ENCODE measurements around the gene MISFA. TPM values are rescaled to one million over a fixed set of nuclear protein-coding genes. Genes with fewer than 3 reads are reported as not detected.

Gene MISFA
- total RNA-seq, 1 experiment from 2014 or later: 7.9 TPM

DNA sequence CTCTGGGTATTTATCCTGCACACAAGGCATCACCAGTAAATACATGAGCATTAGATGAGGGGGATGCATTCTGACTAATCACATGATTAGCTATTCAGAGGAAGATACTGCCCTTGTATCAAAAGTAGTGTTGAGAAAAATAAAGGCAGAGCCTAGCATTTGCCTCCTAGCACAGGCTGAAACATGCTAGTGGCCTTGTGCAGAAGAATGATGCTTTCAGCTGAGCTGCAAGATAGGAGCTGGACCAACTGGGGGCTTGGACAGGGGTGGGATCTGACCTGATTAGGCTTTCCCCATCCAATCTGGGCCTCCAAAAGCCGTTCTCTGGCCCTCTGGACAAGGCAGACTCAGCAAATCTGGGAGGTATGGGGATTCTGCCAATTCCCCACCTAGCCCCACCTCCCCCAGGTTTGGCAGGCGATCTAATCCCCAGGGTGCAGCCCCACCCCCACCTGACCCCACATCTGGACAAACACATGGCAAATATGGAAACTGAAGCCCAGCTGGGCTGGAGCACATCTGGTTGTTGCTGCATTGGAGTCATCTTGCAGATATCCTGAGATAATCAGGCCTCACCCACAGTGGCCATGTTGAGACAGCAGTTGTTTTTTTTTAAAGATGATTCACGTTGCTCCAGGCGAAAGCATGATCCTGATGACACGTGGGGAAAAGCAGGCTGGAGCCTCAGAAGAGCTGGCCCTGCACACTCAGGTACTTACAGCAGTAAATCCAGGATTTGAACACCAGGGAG, 4.4 kb upstream of the MISFA start:
- ChIA-PET CTCF (interaction anchor here (0.6 kb wide), 1 partner anchor 996 kb away, joined by 3 read pairs; no protein-coding TSS in a partner anchor), POLR2A (ENCODE audit: unreplicated experiment) (interaction anchor here (0.6 kb wide), 1 partner anchor 378 kb away, joined by 8 read pairs; no protein-coding TSS in a partner anchor)
- intact Hi-C loops (cut with micrococcal nuclease; ENCODE audit: unreplicated experiment): no loop called here
- Histone ChIP-seq H3K79me2 (ENCODE audit: low read depth) (peaks cover 22% of the 10 kb centered on the region), H3K27ac (no peak overlapping the region), H3K27me3 (ENCODE audit: insufficient read depth, low read depth) (no peaks in the 10 kb centered on the region), H3K36me3 (ENCODE audit: low read depth) (no peaks in the 10 kb centered on the region), H3K9me3 (ENCODE audit: insufficient read depth, low read depth) (no peaks in the 10 kb centered on the region), H4K20me1 (ENCODE audit: insufficient read depth) (0 out of 2 replicates have a peak, but pooled peaks cover 3% of the 10 kb centered on the region), H3K4me1 (replicated peaks; ENCODE audit: insufficient read depth) (peaks cover 8% of the 10 kb centered on the region), H3K4me2 (no peak overlapping the region), H3F3A (ENCODE audit: insufficient read depth, low read depth) (no peaks in the 10 kb centered on the region), H3K4me3 (no peak overlapping the region), H2AFZ (no peak overlapping the region), H3K9me2 (ENCODE audit: insufficient read depth) (no peaks in the 10 kb centered on the region)
- no peak for TF ChIP-seq EZH2 (IDR thresholded peaks at IDR 0.05; ENCODE audit: low read depth)
- TF ChIP-seq, protein P1, sequence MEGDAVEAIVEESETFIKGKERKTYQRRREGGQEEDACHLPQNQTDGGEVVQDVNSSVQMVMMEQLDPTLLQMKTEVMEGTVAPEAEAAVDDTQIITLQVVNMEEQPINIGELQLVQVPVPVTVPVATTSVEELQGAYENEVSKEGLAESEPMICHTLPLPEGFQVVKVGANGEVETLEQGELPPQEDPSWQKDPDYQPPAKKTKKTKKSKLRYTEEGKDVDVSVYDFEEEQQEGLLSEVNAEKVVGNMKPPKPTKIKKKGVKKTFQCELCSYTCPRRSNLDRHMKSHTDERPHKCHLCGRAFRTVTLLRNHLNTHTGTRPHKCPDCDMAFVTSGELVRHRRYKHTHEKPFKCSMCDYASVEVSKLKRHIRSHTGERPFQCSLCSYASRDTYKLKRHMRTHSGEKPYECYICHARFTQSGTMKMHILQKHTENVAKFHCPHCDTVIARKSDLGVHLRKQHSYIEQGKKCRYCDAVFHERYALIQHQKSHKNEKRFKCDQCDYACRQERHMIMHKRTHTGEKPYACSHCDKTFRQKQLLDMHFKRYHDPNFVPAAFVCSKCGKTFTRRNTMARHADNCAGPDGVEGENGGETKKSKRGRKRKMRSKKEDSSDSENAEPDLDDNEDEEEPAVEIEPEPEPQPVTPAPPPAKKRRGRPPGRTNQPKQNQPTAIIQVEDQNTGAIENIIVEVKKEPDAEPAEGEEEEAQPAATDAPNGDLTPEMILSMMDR (conservative IDR thresholded peaks at IDR 0.05): no peak
- no peak for DNase-seq
- BruUV-seq (replicated peaks): no TSS peak

DNA sequence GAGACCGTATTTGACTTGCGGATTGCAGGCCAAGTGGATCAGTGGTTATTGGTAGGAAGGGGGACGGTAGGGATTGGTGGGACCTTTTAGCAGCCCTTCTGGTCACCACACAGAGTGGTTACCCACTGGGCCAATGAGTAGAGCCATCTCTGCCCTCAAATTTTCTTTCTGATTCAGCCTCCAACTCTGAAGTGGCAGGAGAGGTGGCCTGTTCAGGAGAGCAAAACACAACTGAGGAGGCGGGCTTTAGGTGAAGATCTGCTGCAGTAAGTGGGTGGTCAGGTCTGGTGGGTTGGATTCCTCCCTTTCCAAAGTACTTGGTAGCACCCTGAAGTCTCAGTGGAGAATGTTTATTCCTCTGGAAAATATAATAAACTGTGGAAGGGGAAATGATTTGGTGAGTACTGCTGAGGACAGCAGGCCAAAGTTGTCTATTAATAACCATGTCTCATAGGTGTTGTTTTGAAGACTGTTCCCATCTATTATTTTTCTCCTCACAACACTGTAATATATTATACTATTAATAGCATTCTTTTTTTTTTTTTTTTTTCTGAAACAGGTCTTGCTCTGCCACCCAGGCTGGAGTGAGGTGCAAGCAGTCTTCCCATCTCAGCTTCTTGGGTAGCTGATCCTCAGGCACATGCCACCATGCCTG, 1.5 kb downstream of the MISFA start:
- Histone ChIP-seq H2AFZ (no peak overlapping the region), H3K4me1 (replicated peaks; ENCODE audit: insufficient read depth) (no peaks in the 10 kb centered on the region), H3K9me2 (ENCODE audit: insufficient read depth) (no peaks in the 10 kb centered on the region), H4K20me1 (ENCODE audit: insufficient read depth) (0 out of 2 replicates have a peak, but pooled peaks cover 3% of the 10 kb centered on the region), H3F3A (ENCODE audit: insufficient read depth, low read depth) (peaks cover 5% of the 10 kb centered on the region; the same call in 1 of the 2 replicates), H3K9me3 (ENCODE audit: insufficient read depth, low read depth) (no peaks in the 10 kb centered on the region), H3K4me3 (no peak overlapping the region), H3K79me2 (ENCODE audit: low read depth) (no peaks in the 10 kb centered on the region), H3K4me2 (no peak overlapping the region), H3K27ac (no peak overlapping the region), H3K36me3 (ENCODE audit: low read depth) (no peaks in the 10 kb centered on the region), H3K27me3 (ENCODE audit: insufficient read depth, low read depth) (no peaks in the 10 kb centered on the region)
- intact Hi-C loops (cut with micrococcal nuclease; ENCODE audit: unreplicated experiment): no loop called here
- POLR2A ChIA-PET (ENCODE audit: unreplicated experiment): no interaction called here
- no peak for TF ChIP-seq EZH2 (IDR thresholded peaks at IDR 0.05; ENCODE audit: low read depth)
- TF ChIP-seq, protein P1 (conservative IDR thresholded peaks at IDR 0.05): no peak
- BruUV-seq (replicated peaks): no TSS peak
- no peak for DNase-seq
- CTCF ChIA-PET: no interaction called here

DNA sequence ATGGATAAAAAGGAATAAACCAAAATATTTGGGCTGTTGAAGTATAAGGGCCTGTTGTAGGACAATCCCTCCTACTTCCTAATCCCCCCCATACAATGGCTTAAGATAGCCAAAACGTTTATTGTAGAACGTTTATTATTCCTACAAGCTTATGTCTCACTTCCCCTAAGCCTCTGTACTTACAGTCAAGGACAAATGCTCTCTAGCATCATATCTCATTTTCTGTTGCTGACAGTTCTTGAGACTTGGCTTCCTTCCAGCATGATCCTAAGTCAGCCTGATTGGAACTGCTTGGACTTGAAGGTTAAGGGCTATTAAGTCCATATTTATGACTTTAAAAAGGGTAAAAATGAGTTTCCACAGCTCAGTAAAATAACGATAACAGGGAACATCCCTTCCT, 8.8 kb downstream of the MISFA start:
- H2AFZ ChIP-seq: no peak overlapping the region
- H3K4me2 ChIP-seq: no peak overlapping the region
- H3K27ac ChIP-seq: no peak overlapping the region
- H3K4me1 ChIP-seq (replicated peaks; ENCODE audit: insufficient read depth): no peaks in the 10 kb centered on the region
- H3K79me2 ChIP-seq (ENCODE audit: low read depth): no peaks in the 10 kb centered on the region
- TF ChIP-seq, protein P1 (conservative IDR thresholded peaks at IDR 0.05): no peak
- no peak for TF ChIP-seq EZH2 (IDR thresholded peaks at IDR 0.05; ENCODE audit: low read depth)
- POLR2A ChIA-PET (ENCODE audit: unreplicated experiment): interaction anchor here (0.6 kb wide), 2 partner anchors 29 to 1503 kb away, joined by 3 read pairs; no protein-coding TSS in a partner anchor
- no peaks in the 10 kb centered on the region for H3K9me2 ChIP-seq (ENCODE audit: insufficient read depth)
- intact Hi-C loops (cut with micrococcal nuclease; ENCODE audit: unreplicated experiment): no loop called here
- no peaks in the 10 kb centered on the region for H3K27me3 ChIP-seq (ENCODE audit: insufficient read depth, low read depth)
- H3K9me3 ChIP-seq (ENCODE audit: insufficient read depth, low read depth): no peaks in the 10 kb centered on the region
- CTCF ChIA-PET: interaction anchor here (0.6 kb wide), 1 partner anchor 672 kb away, joined by 5 read pairs; no protein-coding TSS in a partner anchor
- no peak overlapping the region for H3K4me3 ChIP-seq
- no TSS peak for BruUV-seq (replicated peaks)
- H3F3A ChIP-seq (ENCODE audit: insufficient read depth, low read depth): peaks cover 8% of the 10 kb centered on the region; the same call in 1 of the 2 replicates
- H4K20me1 ChIP-seq (ENCODE audit: insufficient read depth): peaks cover 14% of the 10 kb centered on the region; the same call in 1 of the 2 replicates
- no peak for DNase-seq
- peaks cover 13% of the 10 kb centered on the region for H3K36me3 ChIP-seq (ENCODE audit: low read depth)

All from PC-9 (cell line).